Mononuclear cell (primary cell): Measurements from ENCODE around the gene PIGC. TPM values are rescaled to one million over a fixed set of nuclear protein-coding genes. Genes with fewer than 3 reads are reported as not detected.
A peak's percentile ranks its signal among the peaks of the same experiment; 100 is the strongest.
"Not testable (repeated sequence)": the region's sequence is repeated elsewhere in the genome, so short reads cannot be mapped to it uniquely, and the experiment has no call there.

Experiments
- H3K27me3 ChIP-seq: 2 replicates; pipeline ENCODE4 v1.6.0; 2011; ENCODE audit warnings: low read length, control low read depth; ENCODE audit not compliant: insufficient read depth
- H3K4me1 ChIP-seq: 2 replicates; pipeline ENCODE4 v1.5.1; 2011; ENCODE audit warnings: mild to moderate bottlenecking, low read length, control low read depth; ENCODE audit not compliant: insufficient read depth
- H3K4me3 ChIP-seq: 2 replicates; pipeline ENCODE4 v1.5.1; 2011; ENCODE audit warnings: mild to moderate bottlenecking, low read length, moderate library complexity
- H3K9me3 ChIP-seq: 2 replicates; pipeline ENCODE4 v1.5.1; 2011; ENCODE audit warnings: low read depth, mild to moderate bottlenecking, control low read depth, low read length
- total RNA-seq: library from RNA; depleted of rRNA; stranded (reverse); fragments of >200 nt; gene quantifications from one replicate; pipeline ENCODE4 v1.2.3, GENCODE V29; 2012

PIGC gene
- total RNA-seq, 1 donor = 46.4 TPM

DNA sequence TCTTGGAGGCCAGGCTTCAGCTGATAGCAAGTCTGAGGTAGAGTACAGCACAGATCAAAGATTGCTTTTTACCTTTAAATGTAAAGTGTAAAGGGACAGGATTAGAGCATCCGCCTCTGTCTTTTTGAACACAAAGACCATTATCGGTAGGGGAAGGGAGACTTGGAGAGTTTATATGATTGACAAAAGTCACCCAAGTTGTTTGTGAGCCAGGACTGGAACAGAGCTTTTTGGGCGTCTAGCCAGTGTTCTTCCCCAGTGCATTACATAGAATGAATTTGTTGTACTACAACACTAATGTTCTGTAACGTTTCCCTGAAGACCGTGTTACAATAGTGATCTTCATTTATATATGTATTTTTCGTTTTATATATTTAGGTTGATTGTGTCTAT is 9.3 kb upstream of the PIGC start:
- Histone ChIP-seq H3K4me3 (no peak overlapping the region), H3K27me3 (no peaks in the 10 kb centered on the region), H3K9me3 (no peaks in the 10 kb centered on the region), H3K4me1 (peaks cover 20% of the 10 kb centered on the region)

DNA sequence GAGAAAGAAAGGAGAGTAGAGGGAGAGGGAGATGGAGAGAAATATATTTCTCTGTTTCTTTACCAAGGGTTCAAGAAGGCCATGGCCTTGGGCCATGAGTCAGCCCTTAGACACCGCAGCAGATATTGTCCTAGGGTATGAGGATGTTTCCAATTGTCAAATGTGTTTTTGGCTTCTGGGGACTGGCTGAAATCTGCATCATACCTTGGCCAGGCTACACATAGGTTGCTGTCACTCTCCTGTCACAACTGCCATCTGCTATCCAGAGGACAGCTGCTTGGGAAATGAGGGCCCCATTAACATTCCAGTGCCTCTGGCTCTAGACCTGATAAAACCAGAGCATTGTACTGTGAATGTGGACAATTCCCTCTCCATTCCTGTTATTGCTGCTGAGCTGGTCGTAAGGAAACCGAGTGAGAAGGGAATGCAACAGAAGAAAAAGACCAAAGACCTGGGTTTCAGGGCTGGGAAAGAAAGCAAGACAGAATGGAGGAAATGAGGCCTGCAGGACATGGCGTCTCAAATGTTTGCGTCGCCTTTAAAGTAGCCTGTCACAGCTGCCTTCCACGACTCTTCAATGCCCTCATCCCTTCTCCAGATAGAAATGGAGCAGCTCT is 8.8 kb upstream of the PIGC start:
- H3K4me3 ChIP-seq = no peak overlapping the region
- no peaks in the 10 kb centered on the region for H3K27me3 ChIP-seq
- H3K4me1 ChIP-seq = peaks cover 25% of the 10 kb centered on the region
- no peaks in the 10 kb centered on the region for H3K9me3 ChIP-seq

DNA sequence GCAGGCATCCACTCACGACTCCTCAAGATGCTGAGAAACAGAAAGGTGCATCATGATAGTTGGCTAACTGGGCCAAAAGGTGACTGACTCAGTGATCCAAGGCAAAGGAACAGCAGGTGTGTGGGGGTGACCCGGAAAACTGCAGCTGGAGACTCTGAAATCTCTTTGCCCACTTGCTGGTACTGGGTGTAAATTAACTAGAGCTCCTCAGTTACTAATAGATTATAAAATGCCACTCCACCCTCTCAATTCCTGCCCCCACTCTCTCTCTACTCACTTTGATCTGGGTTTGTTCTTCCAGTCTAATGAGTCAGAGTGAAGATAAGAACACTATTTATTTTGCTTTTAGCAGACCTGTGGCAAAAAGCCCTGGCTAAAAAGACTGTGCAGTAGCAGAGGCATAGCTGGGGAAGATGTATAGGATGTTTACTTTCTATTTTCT is 7.2 kb upstream of the PIGC start:
- Histone ChIP-seq H3K4me3 (no peak overlapping the region), H3K9me3 (no peaks in the 10 kb centered on the region), H3K27me3 (no peaks in the 10 kb centered on the region), H3K4me1 (peaks cover 31% of the 10 kb centered on the region)

DNA sequence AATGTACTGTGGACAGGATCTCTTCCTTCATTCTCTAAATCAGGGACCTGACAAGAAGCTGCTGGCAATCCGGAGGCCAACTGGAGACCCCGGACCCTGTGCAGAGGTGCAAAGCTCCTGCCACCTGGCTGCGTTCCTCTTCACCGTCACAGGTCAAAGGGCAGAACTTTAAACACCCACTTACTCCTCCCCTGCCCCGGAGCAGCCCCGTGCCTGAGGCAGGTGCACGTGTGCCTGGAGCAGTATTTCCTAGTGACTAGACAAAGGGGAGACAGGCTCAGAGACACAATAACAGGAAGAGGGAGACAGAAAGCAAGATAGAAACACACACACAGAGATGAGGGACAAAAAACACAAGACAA is 6.6 kb upstream of the PIGC start:
- H3K27me3 ChIP-seq = no peaks in the 10 kb centered on the region

DNA sequence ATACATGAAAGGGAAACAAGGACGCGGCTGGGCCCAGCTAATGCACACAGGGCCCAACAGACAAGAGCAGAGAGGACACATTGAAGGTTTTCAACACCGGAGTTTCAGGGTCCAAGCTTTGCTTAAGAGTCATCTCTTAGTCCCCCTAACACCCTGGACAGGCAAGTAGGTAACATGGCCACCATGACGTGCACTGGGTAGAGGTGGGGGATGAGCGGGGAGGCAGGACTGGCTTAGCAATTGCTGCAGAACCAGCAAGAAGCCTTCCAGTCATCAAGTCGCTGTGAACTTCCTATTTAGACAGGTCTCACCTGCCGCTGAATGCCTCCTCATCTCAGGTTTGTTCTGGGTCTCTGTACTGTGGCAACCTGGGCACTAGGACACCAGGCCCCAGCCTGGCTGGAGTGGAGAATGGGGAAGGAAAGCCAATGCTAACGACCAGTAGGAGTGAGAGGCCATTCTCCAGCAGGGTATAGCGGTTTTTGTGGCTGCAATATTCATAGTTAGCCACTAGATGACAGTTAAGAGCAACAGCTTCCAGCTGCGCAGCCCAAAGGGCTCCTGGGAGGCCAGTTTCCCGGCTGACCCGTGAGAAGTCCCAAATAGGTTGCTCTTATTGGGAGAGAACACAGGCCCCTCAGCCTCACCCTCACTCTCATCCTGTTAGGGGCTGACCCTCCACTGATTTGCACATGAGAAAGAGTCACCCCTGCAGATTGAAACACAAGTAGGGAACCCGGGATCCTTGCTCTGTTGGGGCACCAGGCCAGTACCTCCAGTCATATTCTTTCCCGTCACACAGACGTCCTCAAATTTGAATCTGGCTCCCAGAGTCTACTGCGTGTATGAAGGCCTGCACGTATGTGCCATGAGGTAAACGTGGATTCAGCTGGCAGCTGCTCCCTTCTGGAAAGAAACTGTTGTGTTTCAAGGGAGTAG is 6.0 kb upstream of the PIGC start:
- H3K4me3 ChIP-seq = no peak overlapping the region
- no peaks in the 10 kb centered on the region for H3K9me3 ChIP-seq
- H3K27me3 ChIP-seq = no peaks in the 10 kb centered on the region
- H3K4me1 ChIP-seq = peaks cover 31% of the 10 kb centered on the region

More for the DNA sequence above, 6.6 kb upstream of the PIGC start:
- Histone ChIP-seq H3K9me3 (no peaks in the 10 kb centered on the region), H3K4me3 (no peak overlapping the region), H3K4me1 (peaks cover 31% of the 10 kb centered on the region)

DNA sequence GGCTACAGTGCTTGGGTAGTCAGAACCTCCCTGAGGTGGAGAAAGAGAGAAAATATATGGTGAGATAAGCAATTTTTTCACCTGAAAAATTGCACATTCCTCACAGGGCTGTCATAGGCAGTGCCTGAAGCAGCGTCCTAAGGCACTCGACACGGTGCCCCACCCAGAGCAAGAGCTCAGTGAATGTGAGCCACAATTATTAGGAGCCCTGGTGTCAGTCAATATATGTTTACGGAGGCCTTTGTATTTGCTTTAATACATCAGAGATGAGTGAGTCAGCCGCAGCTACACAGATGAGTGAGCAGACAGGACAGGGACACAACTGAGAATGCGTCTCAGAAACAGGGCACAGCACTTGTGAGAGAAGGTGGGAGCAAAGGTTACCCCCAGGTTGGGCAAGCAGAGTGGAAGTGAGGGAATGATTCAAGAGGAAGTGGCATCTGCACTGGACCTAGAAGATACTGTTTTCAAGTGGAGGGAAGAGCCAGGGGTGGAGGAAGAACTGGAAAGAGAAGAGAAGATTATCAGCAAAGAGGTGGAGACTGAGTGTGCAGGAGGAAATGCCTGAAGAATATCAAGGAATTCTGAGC is 5.2 kb upstream of the PIGC start:
- Histone ChIP-seq H3K9me3 (no peaks in the 10 kb centered on the region), H3K4me1 (peaks cover 34% of the 10 kb centered on the region), H3K27me3 (no peaks in the 10 kb centered on the region), H3K4me3 (no peak overlapping the region)

DNA sequence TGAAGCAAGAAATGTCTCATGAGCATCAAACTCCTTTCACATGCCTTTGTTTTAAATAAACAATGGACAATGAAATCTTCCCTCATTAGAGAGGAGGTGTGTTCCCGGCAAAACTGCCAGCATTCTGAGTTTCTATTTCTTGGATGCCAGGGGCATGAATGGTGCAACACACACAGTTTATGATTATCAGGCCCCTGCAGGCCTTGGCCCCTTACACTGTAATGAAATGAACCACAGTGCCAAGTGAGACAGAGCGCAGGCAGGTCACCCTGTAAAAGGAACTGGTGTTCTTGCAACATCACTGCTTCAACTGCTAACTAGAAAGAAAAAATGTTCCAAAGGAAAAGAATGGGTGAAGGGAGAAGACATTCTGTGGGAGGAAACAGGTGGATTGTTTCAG is 3.8 kb upstream of the PIGC start:
- Histone ChIP-seq H3K9me3 (no peaks in the 10 kb centered on the region), H3K27me3 (no peaks in the 10 kb centered on the region), H3K4me3 (no peak overlapping the region), H3K4me1 (peaks cover 35% of the 10 kb centered on the region)

DNA sequence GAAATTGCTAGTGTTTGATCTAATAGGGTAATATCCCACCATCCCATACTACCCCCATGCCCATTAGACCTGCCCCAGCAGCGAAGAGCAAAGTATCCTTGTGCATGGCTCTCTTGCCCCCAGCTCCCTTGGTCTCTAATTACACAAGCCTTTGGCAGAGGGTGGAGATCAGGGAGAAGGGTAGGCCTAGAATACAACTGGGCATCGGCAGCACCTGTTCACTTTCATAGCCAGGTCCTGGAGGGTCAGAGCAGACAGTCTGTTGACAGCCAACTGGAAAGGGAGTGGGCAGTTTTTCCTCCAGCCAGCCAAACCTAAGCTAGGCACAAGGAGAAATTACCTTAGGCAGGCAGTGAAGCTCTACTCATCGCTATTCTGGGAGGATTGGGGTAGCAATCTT is 2.7 kb upstream of the PIGC start:
- no peaks in the 10 kb centered on the region for H3K27me3 ChIP-seq
- H3K9me3 ChIP-seq = no peaks in the 10 kb centered on the region
- peaks cover 44% of the 10 kb centered on the region for H3K4me1 ChIP-seq
- no peak overlapping the region for H3K4me3 ChIP-seq

DNA sequence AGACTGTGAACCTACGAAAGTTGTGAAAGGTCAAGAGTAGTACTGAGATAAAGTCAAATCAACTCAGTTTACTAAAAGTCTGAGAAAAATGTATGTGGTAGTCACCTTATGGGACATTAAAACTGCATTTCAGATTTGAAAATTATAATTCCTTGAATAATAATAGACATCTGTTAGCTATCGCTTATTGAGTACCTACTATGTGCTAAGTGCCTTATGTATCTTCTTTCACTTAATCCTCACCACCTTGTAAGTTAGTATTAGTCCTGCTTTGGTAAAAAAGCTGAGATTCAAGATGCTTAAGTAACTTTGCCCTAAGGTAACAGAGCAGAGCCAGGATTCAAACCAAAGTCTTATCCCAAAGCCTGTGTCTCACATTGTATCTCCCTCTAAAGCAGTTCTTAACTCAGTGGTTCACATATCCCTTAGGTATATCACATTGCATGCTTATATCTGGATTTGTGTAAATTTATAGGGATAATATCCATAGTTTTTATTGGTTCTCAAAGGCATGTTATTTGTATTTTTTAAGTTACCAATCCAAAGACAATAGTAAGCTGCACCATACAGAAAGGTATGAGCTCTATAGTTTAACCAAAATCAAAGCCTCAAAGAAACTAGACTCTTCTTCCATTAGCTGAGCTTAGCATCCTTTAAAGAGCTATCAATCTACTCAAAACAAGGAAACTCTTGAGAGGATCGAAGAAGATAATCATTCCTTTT is 865 bp downstream of the PIGC start:
- Histone ChIP-seq H3K4me1 (peaks cover 23% of the 10 kb centered on the region), H3K4me3 (peak overlapping the region; percentile 68), H3K27me3 (no peaks in the 10 kb centered on the region)

DNA sequence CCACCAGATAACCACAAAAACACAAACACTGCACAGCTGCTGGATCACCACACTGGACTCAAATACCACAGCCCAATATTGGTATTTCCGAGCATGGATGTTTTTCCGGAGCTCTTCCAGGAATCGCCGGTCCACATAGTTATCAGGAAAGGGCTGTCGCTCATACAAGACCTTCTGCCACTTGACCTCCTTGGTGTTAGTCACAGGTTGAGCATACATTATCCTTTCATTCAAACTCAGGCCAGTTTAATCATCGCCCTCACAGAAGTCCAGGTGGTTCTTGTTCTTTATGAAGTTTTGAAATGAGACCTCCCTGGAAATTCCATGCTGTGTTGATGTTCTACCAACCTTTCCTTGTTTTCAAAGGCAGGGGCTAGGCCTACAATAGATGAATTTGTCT is 1.5 kb downstream of the PIGC start:
- Histone ChIP-seq H3K27me3 (no peaks in the 10 kb centered on the region), H3K4me3 (no peak overlapping the region), H3K9me3 (no peaks in the 10 kb centered on the region), H3K4me1 (peaks cover 17% of the 10 kb centered on the region)

More for the DNA sequence above, 865 bp downstream of the PIGC start:
- H3K9me3 ChIP-seq = no peaks in the 10 kb centered on the region

DNA sequence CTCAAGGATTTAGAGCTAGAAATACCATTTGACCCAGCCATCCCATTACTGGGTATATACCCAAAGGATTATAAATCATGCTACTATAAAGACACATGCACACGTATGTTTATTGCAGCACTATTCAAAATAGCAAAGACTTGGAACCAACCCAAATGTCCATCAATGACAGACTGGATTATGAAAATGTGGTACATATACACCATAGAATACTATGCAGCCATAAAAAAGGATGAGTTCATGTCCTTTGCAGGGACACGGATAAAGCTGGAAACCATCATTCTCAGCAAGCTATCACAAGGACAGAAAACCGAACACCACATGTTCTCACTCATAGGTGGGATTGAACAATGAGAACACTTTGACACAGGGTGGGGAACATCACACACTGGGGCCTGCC is 6.7 kb downstream of the PIGC start:
- H3K27me3 ChIP-seq = not testable (repeated sequence)

DNA sequence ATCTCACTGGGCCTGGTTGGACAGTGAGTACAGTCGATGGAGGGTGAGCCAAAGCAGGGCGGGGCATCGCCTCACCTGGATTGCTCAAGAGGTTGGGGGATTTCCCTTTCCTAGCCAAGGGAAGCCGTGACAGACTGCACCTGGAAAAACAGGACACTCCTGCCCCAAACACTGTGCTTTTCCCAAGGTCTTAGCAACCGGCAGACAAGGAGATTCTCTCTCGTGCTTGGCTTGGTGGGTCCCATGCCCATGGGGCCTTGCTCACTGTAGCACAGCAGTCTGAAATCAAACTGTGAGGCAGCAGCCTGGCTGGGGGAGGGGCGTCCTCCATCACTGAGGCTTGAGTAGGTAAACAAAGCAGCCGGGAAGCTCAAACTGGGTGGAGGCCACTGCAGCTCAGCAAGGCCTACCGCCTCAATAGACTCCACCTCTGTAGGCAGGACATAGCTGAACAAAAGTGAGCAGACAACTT is 12.1 kb downstream of the PIGC start:
- no peak overlapping the region for H3K4me3 ChIP-seq
- peaks cover 19% of the 10 kb centered on the region for H3K4me1 ChIP-seq
- H3K27me3 ChIP-seq = no peaks in the 10 kb centered on the region
- H3K9me3 ChIP-seq = no peaks in the 10 kb centered on the region

More for the DNA sequence above, 6.7 kb downstream of the PIGC start:
- H3K9me3 ChIP-seq, H3K4me1 ChIP-seq, H3K4me3 ChIP-seq: not testable (repeated sequence)

DNA sequence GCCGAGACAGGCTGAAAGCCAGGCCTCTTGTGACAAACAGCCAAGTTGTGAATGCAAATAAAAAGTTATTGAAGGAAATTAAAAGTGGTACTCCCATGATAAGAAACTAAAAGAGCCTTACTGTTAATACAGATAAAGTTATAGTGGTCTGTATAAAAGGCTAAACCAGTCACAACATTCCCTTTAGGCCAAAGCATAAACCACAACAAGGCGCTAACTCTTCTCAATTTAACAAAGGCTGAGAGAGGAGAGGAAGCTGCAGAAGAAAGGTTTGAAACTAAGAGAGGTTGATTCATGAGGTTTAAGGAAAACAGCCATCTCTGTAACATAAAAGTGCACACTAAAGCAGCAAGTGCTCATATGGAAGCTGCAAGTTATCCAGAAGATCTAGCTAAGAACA is 12.7 kb downstream of the PIGC start:
- no peaks in the 10 kb centered on the region for H3K27me3 ChIP-seq
- H3K4me1 ChIP-seq = peaks cover 21% of the 10 kb centered on the region
- no peak overlapping the region for H3K4me3 ChIP-seq
- H3K9me3 ChIP-seq = no peaks in the 10 kb centered on the region

DNA sequence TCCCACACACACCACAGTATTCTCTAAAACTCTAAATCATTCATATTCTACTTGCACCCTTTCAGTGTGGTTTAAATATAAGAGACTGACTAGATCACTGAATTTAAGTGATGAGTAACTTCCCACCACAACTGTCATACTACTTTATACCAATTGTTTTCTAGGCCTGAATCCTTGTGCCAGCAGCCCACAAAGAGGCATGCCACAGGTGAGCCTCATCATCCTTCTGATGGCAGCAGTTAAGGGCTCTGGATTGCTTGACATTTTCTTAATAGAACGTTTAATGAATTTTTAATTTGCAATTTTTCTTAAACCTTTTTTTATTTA is 13.8 kb downstream of the PIGC start:
- H3K4me1 ChIP-seq = peaks cover 21% of the 10 kb centered on the region

More for the DNA sequence above, 13.8 kb downstream of the PIGC start:
- no peaks in the 10 kb centered on the region for H3K9me3 ChIP-seq
- no peaks in the 10 kb centered on the region for H3K27me3 ChIP-seq
- H3K4me3 ChIP-seq = no peak overlapping the region
